Measurements from ENCODE around the gene UBE2E1.
A peak's percentile ranks its signal among the peaks of the same experiment; 100 is the strongest.
"Not testable (repeated sequence)": the region's sequence is repeated elsewhere in the genome, so short reads cannot be mapped to it uniquely, and the experiment has no call there.

UBE2E1 gene

GRCh38 chr3:23881993-23882392 lies 76.2 kb downstream of the UBE2E1 start:
- DNase-seq (ENCODE audit: low spot score), result not testable (repeated sequence)

DNA sequence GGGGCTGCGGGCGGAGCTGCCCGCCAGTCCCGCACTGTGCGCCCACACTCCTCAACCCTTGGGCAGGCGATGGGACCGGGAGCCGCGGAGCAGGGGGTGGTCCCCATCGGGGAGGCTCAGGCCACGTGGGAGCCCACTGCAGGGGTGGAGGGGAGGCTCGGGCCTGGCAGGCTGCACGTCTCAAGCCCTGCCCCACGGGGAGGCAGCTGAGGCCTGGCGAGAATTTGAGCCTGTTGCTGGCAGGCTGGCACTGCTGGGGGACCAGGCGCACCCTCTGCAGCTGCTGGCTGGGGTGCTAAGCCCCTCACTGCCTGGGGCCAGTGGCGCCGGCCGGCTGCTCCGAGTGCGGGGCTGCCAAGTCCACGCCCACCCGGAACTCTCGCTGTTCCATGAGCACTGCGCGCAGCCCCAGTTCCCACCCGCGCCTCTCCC lies 76.7 kb downstream of the UBE2E1 start:
- no peak for DNase-seq (ENCODE audit: low spot score)

DNA sequence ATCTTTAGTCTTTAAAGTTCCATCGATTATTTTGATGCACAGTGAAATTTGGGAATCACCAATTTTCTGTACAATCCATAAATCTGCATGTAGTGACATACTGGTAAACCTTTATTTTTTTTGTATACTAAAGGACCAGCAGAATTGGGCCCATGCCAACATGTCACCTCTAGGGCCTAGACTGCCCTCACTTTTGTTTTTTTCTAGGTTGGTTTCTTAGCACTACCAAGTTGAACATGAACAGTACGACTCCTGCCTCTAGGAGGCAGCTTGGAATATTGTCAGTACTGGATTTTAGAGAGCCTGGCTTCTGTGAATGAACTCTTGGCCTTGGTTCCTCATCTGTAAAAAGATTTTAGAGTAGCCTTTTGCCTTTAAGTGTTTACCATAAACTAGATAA lies 78.7 kb downstream of the UBE2E1 start:
- DNase-seq (ENCODE audit: low spot score), result no peak

DNA sequence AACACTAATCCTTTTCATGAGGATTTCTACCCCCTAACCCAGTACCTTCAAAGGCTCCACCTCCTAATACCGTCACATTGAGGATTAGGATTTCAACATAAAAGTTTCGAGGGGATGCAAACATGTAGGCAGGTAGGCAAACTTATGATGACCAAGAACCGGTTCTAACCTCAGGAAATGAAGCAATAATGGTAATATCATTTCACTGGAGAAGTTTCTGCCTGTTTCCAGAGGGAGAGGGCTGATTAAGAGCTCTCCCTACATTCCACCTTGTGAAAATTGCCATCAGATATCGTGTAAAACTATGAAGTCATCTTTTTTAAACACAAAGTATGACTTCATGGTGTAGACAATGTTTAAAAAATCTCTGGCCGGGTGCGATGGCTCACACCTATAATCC lies 79.5 kb downstream of the UBE2E1 start:
- no peak for DNase-seq (ENCODE audit: low spot score)

GRCh38 chr3:23886311-23886710 lies 80.6 kb downstream of the UBE2E1 start:
- DNase-seq (ENCODE audit: low spot score), result no peak

DNA sequence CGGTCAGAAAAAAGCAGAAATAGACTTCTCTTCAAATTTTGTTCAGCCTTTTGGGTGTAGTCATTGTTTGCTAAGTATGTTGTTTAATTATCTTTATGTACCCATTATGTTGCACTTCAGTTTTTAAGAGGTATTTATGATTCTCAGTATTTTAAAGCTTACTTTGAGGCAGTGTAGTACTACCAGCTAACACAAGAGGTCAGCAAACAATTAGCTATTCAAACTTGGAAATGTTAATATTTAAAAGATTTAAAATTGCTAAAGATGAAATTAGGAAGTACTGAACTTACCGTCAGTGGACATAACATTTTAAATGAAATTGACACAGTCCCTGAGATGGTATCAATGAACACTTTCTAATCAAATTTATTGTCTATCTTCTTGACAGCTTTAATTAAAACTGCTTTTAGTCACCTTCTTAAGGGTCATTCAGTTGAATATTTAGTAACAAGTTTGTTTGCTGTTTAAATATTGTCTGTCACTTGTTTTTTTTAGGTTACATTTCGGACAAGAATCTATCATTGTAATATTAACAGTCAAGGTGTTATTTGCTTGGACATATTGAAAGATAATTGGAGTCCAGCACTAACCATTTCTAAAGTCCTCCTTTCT lies 83.0 kb downstream of the UBE2E1 start:
- DNase-seq (ENCODE audit: low spot score), result peak; percentile 65

DNA sequence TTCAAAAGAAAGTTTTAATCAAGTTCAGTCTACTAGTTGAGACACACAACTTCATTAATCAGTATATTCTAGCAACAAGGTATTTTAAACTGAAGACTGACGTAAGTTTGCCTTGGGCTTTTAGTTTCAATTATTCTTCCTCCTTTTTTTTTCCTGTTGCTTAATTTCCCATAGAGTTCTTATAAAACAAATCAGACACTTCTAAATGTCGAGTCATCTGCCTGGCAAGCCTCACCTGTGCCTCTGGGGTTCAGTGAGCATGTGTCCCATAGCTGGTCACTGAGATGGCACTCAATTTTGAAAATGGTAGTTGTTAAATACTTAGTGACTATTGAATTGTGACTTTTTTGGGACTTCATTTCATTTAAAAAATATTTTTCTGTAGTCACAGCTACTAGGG lies 83.6 kb downstream of the UBE2E1 start:
- no peak for DNase-seq (ENCODE audit: low spot score)

GRCh38 chr3:23889950-23890349 lies 84.2 kb downstream of the UBE2E1 start:
- no peak for DNase-seq (ENCODE audit: low spot score)

DNA sequence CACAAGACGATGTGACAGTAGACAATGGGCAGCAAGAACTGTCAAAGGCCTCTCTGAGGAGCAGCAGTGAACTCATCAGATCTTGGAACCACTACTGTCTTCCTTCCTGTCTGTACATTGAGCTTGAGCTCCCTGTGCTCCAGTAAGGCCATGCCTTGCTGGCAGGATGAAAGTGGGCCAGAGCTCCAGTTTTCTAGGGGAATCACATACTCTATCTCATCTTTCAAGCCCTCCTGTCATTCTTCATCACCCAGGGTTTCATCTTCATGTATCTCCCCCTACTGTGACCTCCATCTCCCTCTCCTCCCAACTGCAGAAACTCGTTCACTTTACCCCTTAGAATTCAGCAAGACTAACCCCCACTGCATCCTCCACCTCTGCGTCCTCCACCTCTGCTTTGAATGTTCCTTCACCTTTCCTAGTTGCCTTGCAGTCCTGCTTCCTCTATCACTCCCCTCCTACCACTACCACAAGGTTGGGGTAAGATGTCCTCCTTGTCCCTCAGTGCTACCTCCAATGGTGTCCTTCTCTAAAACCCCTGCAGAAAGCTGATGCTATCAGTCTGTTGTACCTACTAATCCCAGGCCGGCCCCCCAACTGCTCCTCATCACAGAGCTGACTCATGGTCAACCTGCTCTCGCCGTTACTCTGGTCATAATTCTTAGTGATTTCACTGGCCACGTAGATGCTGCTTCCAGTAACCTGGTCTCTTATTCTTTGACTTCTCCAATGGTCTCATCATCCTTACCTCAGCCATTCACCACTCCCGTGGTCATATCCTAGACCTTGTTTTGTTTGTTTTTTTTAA lies 88.7 kb downstream of the UBE2E1 start:
- DNase-seq (ENCODE audit: low spot score), result no peak

DNA sequence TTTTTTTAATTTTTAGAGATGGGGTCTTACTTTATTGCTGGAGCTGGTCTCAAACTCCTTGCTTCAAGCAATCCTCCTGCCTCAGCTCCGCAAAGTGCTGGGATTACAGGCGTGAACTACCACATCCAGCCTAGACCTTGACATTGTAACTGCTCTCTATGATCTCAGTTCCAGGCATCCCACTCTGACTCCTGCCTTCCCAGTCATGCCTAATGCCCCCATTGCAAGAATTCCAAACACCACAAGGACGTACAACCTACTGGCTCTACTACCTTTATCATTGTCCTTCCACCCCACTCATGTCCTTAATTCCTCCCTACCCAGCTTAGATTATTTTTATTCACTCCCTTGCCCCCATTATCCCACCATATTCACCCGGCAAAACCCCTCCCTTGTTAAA lies 89.4 kb downstream of the UBE2E1 start:
- DNase-seq (ENCODE audit: low spot score), result no peak

- DNase-seq (ENCODE audit: low spot score), result no peak
These were observed 95.0 kb downstream of the UBE2E1 start for GRCh38 chr3:23900744-23901143.

GRCh38 chr3:23904545-23904944 lies 98.8 kb downstream of the UBE2E1 start:
- DNase-seq (ENCODE audit: low spot score), result no peak

DNA sequence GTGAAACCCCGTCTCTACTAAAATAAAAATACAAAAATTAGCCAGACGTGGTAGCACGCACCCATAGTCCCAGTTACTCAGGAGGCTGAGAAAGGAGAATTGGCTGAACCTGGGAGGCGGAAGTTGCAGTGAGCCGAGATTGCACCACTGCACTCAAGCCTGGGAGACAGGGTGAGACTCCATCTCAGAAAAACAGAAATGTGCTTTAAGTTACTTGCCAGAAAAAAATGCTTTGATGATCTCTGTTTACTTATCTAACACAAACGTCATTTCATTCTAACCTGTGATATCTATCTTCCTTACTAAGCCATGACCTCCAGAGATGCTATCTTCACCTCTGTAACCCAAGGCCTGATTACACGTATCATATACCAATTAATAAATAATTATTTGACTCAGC lies 103.6 kb downstream of the UBE2E1 start:
- DNase-seq (ENCODE audit: low spot score), result no peak

- no peak for DNase-seq (ENCODE audit: low spot score)
These were observed 105.6 kb downstream of the UBE2E1 start for GRCh38 chr3:23911397-23911796.

- DNase-seq (ENCODE audit: low spot score), result not testable (repeated sequence)
These were observed 106.6 kb downstream of the UBE2E1 start for GRCh38 chr3:23912335-23912734.

GRCh38 chr3:23913182-23913581 lies 107.4 kb downstream of the UBE2E1 start:
- DNase-seq (ENCODE audit: low spot score), result no peak

GRCh38 chr3:23913873-23914743 lies 108.4 kb downstream of the UBE2E1 start:
- no peak for DNase-seq (ENCODE audit: low spot score)

GRCh38 chr3:23915537-23916108 lies 109.9 kb downstream of the UBE2E1 start:
- DNase-seq (ENCODE audit: low spot score), result no peak

DNA sequence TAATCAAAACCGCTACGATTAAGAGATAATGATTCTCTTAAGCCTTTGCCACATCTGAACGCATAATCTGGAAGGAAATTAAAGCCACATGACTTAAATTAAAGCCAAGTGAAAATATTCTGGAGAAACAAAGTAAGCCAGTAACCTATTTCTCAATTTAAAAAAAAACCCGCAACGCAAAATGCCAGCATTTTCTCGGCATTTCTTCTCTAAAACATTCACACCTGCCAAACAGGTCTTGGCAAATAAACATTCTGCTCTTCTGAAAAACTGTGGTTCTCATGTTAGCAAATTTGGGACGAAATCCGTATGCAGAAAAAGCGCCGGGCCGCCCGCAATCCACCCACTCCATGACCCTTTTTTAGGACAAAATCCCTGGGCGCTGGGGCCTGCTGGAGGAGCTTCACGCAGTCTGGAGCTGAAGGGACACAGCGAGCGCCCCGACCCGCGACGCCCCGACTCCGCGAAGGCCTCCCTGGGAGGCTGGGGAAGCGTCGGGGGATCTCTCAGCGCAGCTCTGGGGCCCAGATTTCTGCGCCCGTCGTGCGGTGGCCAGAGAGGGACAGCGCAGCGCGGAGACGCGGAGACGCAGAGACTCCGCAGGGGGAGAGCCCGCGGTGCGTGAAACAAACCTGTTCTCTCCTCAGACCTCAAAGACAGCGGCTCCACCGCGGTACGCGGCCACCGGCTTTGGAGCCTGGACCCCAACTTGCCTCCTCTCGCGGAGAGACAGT lies 110.6 kb downstream of the UBE2E1 start:
- DNase-seq (ENCODE audit: low spot score), result no peak

DNA sequence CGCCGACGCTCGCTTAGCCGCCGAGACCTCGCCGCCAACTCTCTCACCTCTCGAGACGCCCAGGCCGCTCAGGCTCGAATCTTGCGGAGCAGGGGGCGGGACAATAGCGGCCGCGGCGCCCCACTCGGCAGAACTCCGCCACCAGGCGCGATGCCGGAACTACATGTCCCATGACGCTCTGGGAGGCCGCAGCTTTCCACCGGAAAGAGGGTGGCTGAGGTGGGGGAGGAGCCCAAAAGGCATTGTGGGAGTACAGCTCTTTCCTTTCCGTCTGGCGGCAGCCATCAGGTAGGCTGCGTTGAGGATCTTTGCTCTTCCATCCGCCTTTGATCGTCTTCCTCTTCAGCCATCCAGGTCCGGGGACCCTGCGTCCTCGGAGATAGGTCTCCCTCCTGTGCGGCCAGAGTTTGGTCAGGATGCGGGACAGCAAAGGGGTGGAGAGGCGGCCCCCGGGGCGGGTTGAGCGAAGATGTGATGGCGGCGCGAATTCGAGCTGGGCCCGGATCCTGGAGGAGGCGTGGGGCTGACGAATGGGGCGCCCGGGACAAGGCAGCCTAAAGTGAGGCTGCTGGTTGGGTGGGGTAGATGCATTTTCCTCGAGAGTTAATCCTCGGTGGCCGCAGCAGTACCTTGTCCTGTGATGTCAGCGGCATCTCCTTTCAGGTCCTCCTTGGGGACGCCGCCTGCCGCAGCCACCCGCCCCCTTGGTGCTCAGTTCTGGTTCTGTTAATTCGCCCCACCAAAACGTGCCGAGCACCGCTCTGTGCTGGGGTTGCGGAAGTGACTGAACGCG lies 111.3 kb downstream of the UBE2E1 start, which contains the start of the genes NKIRAS1 and RPL15:
TSS of gene NKIRAS1 (minus strand) at position 105 of the 793 bp plus-strand sequence. CDS start 6,086 bp downstream, outside the sequence.
TSS of gene RPL15 (plus strand) at position 247 of the 793 bp plus-strand sequence. CDS start 728 bp downstream, outside the sequence.
- peak; percentile 95 for DNase-seq (ENCODE audit: low spot score)
